Lung microvascular endothelial cell (primary cell): Measurements from ENCODE around the gene BIN1. TPM values are rescaled to one million over a fixed set of nuclear protein-coding genes. Genes with fewer than 3 reads are reported as not detected.
"Not testable (repeated sequence)": the region's sequence is repeated elsewhere in the genome, so short reads cannot be mapped to it uniquely, and the experiment has no call there.

ENCODE experiments used
- DNase-seq, 2 donors: peaks; one replicate each; pipeline versions ENCODE4 v3.0.0 to v3.0.0-alpha.2; 2010; ENCODE audit warnings: low read depth in 2 of 2
- total RNA-seq: library from RNA; depleted of rRNA; stranded (reverse); fragments of >200 nt; gene quantifications from 2 replicates; pipeline ENCODE4 v1.2.1, GENCODE V29; 2014

Gene BIN1
- total RNA-seq, 1 donor from 2014 or later: 30.0 TPM

GRCh38 chr2:127048969-127049897 is 57.7 kb downstream of the BIN1 start:
- DNase-seq: no peak

- DNase-seq: no peak
These were observed 58.4 kb downstream of the BIN1 start for GRCh38 chr2:127048618-127048935.

- no peak for DNase-seq
These were observed 59.0 kb downstream of the BIN1 start for GRCh38 chr2:127047716-127048617.

- DNase-seq: no peak
These were observed 59.9 kb downstream of the BIN1 start for GRCh38 chr2:127047054-127047453.

- DNase-seq: no peak
These were observed 60.4 kb downstream of the BIN1 start for GRCh38 chr2:127046579-127046978.

- DNase-seq: no peak
These were observed 61.0 kb downstream of the BIN1 start for GRCh38 chr2:127045792-127046501.

GRCh38 chr2:127044977-127045661 is 61.8 kb downstream of the BIN1 start:
- no peak for DNase-seq

GRCh38 chr2:127044165-127044718 is 62.7 kb downstream of the BIN1 start:
- DNase-seq: no peak

- no peak for DNase-seq
These were observed 63.4 kb downstream of the BIN1 start for GRCh38 chr2:127043367-127044164.

- DNase-seq: no peak
These were observed 65.5 kb downstream of the BIN1 start for GRCh38 chr2:127041259-127041970.

- no peak for DNase-seq
These were observed 66.8 kb downstream of the BIN1 start for GRCh38 chr2:127040169-127040568.

GRCh38 chr2:127039387-127040031 is 67.4 kb downstream of the BIN1 start:
- DNase-seq: no peak

- DNase-seq: no peak
These were observed 69.5 kb downstream of the BIN1 start for GRCh38 chr2:127037476-127037875.

- no peak for DNase-seq
These were observed 71.9 kb downstream of the BIN1 start for GRCh38 chr2:127034883-127035611.

GRCh38 chr2:127034051-127034450 is 72.9 kb downstream of the BIN1 start:
- no peak for DNase-seq

- DNase-seq: no peak
These were observed 74.3 kb downstream of the BIN1 start for GRCh38 chr2:127032621-127033020.

- no peak for DNase-seq
These were observed 77.5 kb downstream of the BIN1 start for GRCh38 chr2:127029350-127030051.

GRCh38 chr2:127028745-127029144 is 78.2 kb downstream of the BIN1 start:
- DNase-seq: not testable (repeated sequence)
